Measurements from ENCODE around the gene ADARB2. TPM values are rescaled to one million over a fixed set of nuclear protein-coding genes. Genes with fewer than 3 reads are reported as not detected.

The ADARB2 gene
- total and polyA plus RNA-seq, 2 experiments from 2014 or later: 2.0 to 5.0 TPM

DNA sequence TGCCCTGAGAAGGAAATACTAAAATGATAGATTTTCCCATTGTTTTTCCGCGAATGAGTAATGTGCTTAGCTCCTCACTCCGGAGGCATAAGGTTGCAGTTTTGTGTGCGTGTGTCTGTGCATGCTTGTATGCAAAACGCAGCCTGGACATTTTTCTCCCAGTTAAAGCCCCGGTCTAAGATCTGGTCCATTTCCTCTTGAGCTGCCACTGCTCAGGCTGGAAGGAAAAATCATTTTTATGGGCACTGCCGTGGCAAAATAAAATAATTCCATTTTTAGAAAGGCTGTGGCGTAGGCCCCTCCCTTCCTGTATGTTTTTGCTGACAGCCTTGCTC is 420.5 kb downstream of the ADARB2 start (continued):
- no peak for TF ChIP-seq ZNF462 (CRISPR knock-in tag; IDR thresholded peaks at IDR 0.05)
- TF ChIP-seq ZNF114 (CRISPR knock-in tag; IDR thresholded peaks at IDR 0.05): no peak
- TF ChIP-seq NANOG (IDR thresholded peaks at IDR 0.05; ENCODE audit: borderline replicate concordance): no peak
- no peak for TF ChIP-seq EZH2phosphoT487 (IDR thresholded peaks at IDR 0.05; ENCODE audit: unreplicated experiment)
- no peak for TF ChIP-seq JUNB (IDR thresholded peaks at IDR 0.05; ENCODE audit: unreplicated experiment)

- TF ChIP-seq EZH2phosphoT487 (IDR thresholded peaks at IDR 0.05; ENCODE audit: unreplicated experiment): no peak
- TF ChIP-seq ZNF462 (CRISPR knock-in tag; IDR thresholded peaks at IDR 0.05): no peak
- peaks cover 13% of the 10 kb centered on the region for H3K4me1 ChIP-seq (ENCODE audit: insufficient read depth)
- Mint-ChIP-seq H3K9me3 (no peaks in the 10 kb centered on the region), H3K27me3 (ENCODE audit: insufficient read depth, low read depth, poor library complexity) (peaks cover 7% of the 10 kb centered on the region), H3K36me3 (ENCODE audit: low read depth) (no peaks in the 10 kb centered on the region), H3K27ac (peak overlapping the region; percentile 45; the same call in 1 of the 2 replicates), H3K4me3 (no peak overlapping the region), H3K4me1 (peaks cover 29% of the 10 kb centered on the region)
- no peaks in the 10 kb centered on the region for H3K79me2 ChIP-seq (replicated peaks; ENCODE audit: insufficient read depth)
- DNase-seq (ENCODE audit: low spot score) (no peak), ATAC-seq (peak; percentile 42; the same call in 2 of the 3 replicates)
- H3K4me3 ChIP-seq: no peak overlapping the region
- peak overlapping the region; percentile 6; the same call in 1 of the 2 replicates for H3K4me2 ChIP-seq
- H3K9me2 ChIP-seq (ENCODE audit: insufficient read depth): peaks cover 7% of the 10 kb centered on the region; the same call in 1 of the 2 replicates
- H2AFZ ChIP-seq: 0 out of 2 replicates have a peak overlapping the region, but pooled peaks have one; percentile 45
- no peak overlapping the region for H3K27ac ChIP-seq (ENCODE audit: low read depth)
- H3F3A ChIP-seq (replicated peaks; ENCODE audit: low read depth): peaks cover 14% of the 10 kb centered on the region; the same call in 1 of the 2 replicates
- H4K20me1 ChIP-seq (replicated peaks; ENCODE audit: insufficient read depth): no peaks in the 10 kb centered on the region
- no peaks in the 10 kb centered on the region for H3K27me3 ChIP-seq (ENCODE audit: insufficient read depth)
- no peaks in the 10 kb centered on the region for H3K36me3 ChIP-seq (ENCODE audit: insufficient read depth)
Observed at GRCh38 chr10:1316121-1316808, 421.1 kb downstream of the ADARB2 start.
